DOHH2 (cell line): ENCODE results near the gene RPS14.

Experiments used
- H3F3A ChIP-seq: fragments of 200-600 bp; sonication (generic), shearing (Covaris generic); 2 replicates; pipeline ENCODE4 v1.6.0; 2016; ENCODE audit warnings: antibody characterized with exemption, mild to moderate bottlenecking; ENCODE audit not compliant: control insufficient read depth, insufficient read depth
- H3K27ac ChIP-seq: fragments of 200-600 bp; sonication (generic); 2 replicates; pipeline ENCODE4 v1.5.1; 2014; ENCODE audit warnings: low read depth, mild to moderate bottlenecking, low read length, moderate library complexity
- H3K27me3 ChIP-seq: fragments of 200-600 bp; sonication (generic); 2 replicates; pipeline ENCODE4 v1.6.1; 2014; ENCODE audit warnings: mild to moderate bottlenecking, low read length, mixed read lengths; ENCODE audit not compliant: control insufficient read depth
- H3K36me3 ChIP-seq: fragments of 200-600 bp; sonication (generic); 2 replicates; pipeline ENCODE4 v1.6.1; 2014; ENCODE audit warnings: mild to moderate bottlenecking, low read length, moderate library complexity, mixed read lengths; ENCODE audit not compliant: control insufficient read depth
- H3K4me1 ChIP-seq: fragments of 200-600 bp; sonication (generic); 2 replicates; pipeline ENCODE4 v1.6.1; 2014; ENCODE audit warnings: mild to moderate bottlenecking, low read length, mixed read lengths; ENCODE audit not compliant: control insufficient read depth
- H3K4me2 ChIP-seq: fragments of 200-600 bp; sonication (generic); 2 replicates; pipeline ENCODE4 v1.6.0; 2014; ENCODE audit warnings: mild to moderate bottlenecking, low read length, moderate library complexity
- H3K4me3 ChIP-seq: fragments of 200-600 bp; sonication (generic); 2 replicates; pipeline ENCODE4 v1.5.1; 2014; ENCODE audit warnings: mild to moderate bottlenecking, low read length, mixed read lengths
- H3K79me2 ChIP-seq: fragments of 200-600 bp; sonication (generic); 2 replicates; pipeline ENCODE4 v1.6.1; 2014; ENCODE audit warnings: mild to moderate bottlenecking, low read length, mixed read lengths; ENCODE audit not compliant: control insufficient read depth
- H3K9me2 ChIP-seq: fragments of 200-600 bp; sonication (generic); replicated peaks from 2 replicates; pipeline ENCODE4 v1.6.1; 2014; ENCODE audit warnings: mild to moderate bottlenecking, low read length, mixed read lengths; ENCODE audit not compliant: control insufficient read depth
- H3K9me3 ChIP-seq: fragments of 200-600 bp; sonication (generic); 2 replicates; pipeline ENCODE4 v1.6.1; 2014; ENCODE audit warnings: antibody characterized with exemption, low read length, mixed read lengths; ENCODE audit not compliant: control insufficient read depth, insufficient read depth
- H4K20me1 ChIP-seq: fragments of 200-600 bp; sonication (generic); 2 replicates; pipeline ENCODE4 v1.6.0; 2014; ENCODE audit warnings: low read depth, mild to moderate bottlenecking, antibody characterized with exemption, low read length, moderate library complexity; ENCODE audit not compliant: control insufficient read depth, insufficient read depth
- EZH2phosphoT487 ChIP-seq: fragments of 200-600 bp; sonication (generic); IDR thresholded peaks from 2 replicates; pipeline ENCODE4 v1.6.1; 2017; ENCODE audit warnings: borderline replicate concordance, mild to moderate bottlenecking, antibody characterized with exemption, low read length, moderate library complexity, mixed read lengths
- TF ChIP-seq, protein P1 (sequence below): fragments of 200-600 bp; sonication (generic); IDR thresholded peaks from one replicate; pipeline ENCODE4 v1.5.1; 2014; ENCODE audit warnings: antibody characterized with exemption, mild to moderate bottlenecking, low read depth, low read length; ENCODE audit not compliant: poor library complexity, severe bottlenecking

RPS14 gene

DNA sequence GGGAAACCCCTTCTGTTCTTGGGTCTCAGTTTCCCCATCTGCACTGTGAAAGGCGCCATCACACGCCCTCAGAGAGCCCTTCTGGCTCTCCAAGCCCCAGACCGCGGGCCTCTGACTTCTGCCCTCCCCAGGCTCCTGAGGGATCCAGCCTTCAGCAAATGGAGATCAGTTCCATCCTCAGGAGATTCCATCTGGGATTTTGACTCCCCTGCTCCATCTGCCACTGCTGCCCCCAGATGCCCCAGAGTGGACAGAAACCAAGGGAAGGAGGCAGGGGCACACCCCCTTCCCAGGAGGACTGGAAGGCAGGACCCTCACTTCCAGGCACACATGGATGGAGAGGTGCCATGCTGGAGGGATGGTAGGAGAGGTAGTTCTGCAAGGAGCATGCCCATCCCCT lies 18.7 kb upstream of the RPS14 start:
- Histone ChIP-seq H3K36me3 (no peaks in the 10 kb centered on the region), H3F3A (no peaks in the 10 kb centered on the region), H3K9me3 (no peaks in the 10 kb centered on the region), H3K4me3 (no peak overlapping the region), H4K20me1 (no peaks in the 10 kb centered on the region), H3K4me1 (peaks cover 18% of the 10 kb centered on the region), H3K4me2 (no peak overlapping the region), H3K79me2 (no peaks in the 10 kb centered on the region), H3K9me2 (no peaks in the 10 kb centered on the region), H3K27me3 (no peaks in the 10 kb centered on the region), H3K27ac (no peak overlapping the region)
- TF ChIP-seq, protein P1, sequence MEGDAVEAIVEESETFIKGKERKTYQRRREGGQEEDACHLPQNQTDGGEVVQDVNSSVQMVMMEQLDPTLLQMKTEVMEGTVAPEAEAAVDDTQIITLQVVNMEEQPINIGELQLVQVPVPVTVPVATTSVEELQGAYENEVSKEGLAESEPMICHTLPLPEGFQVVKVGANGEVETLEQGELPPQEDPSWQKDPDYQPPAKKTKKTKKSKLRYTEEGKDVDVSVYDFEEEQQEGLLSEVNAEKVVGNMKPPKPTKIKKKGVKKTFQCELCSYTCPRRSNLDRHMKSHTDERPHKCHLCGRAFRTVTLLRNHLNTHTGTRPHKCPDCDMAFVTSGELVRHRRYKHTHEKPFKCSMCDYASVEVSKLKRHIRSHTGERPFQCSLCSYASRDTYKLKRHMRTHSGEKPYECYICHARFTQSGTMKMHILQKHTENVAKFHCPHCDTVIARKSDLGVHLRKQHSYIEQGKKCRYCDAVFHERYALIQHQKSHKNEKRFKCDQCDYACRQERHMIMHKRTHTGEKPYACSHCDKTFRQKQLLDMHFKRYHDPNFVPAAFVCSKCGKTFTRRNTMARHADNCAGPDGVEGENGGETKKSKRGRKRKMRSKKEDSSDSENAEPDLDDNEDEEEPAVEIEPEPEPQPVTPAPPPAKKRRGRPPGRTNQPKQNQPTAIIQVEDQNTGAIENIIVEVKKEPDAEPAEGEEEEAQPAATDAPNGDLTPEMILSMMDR: no peak
- no peak for TF ChIP-seq EZH2phosphoT487

GRCh38 chr5:150465927-150466326 lies 16.4 kb upstream of the RPS14 start:
- Histone ChIP-seq H3K79me2 (no peaks in the 10 kb centered on the region), H3K4me1 (peaks cover 41% of the 10 kb centered on the region), H4K20me1 (no peaks in the 10 kb centered on the region), H3K27ac (no peak overlapping the region), H3K36me3 (no peaks in the 10 kb centered on the region), H3K27me3 (no peaks in the 10 kb centered on the region), H3K9me2 (no peaks in the 10 kb centered on the region), H3F3A (no peaks in the 10 kb centered on the region), H3K4me3 (no peak overlapping the region), H3K9me3 (no peaks in the 10 kb centered on the region), H3K4me2 (no peak overlapping the region)
- TF ChIP-seq EZH2phosphoT487: no peak
- TF ChIP-seq, protein P1: no peak

DNA sequence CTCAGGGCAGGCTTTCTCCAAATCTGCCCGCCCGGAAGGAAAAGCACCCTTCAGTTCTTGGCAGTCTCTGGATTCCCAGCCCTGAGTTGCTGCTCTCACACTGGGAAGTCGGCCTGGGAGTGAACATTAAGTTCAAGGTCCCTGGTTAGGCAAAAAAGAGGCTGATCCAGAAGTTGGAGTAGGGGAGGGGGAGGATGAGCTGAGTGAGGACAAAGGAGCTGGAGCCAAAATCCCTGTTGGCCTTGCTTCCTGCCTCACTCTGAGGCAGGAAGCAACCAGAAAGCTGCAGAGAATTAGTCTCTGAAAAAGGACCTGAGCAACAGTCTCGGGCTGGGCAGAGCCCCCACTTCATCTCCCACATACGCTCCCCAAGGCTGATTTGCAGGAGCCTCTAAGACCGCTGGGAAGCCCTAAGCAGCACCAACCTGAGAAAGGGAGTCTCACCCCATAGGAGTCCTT lies 15.0 kb upstream of the RPS14 start:
- peaks cover 53% of the 10 kb centered on the region for H3K4me1 ChIP-seq
- peak overlapping the region; percentile 12; the same call in 1 of the 2 replicates for H3K4me2 ChIP-seq
- H3K36me3 ChIP-seq: no peaks in the 10 kb centered on the region
- H3K9me3 ChIP-seq: no peaks in the 10 kb centered on the region
- H3K4me3 ChIP-seq: no peak overlapping the region
- no peak overlapping the region for H3K27ac ChIP-seq
- no peaks in the 10 kb centered on the region for H3K79me2 ChIP-seq
- H3K9me2 ChIP-seq: no peaks in the 10 kb centered on the region
- H4K20me1 ChIP-seq: no peaks in the 10 kb centered on the region
- H3K27me3 ChIP-seq: no peaks in the 10 kb centered on the region
- peaks cover 5% of the 10 kb centered on the region for H3F3A ChIP-seq
- TF ChIP-seq EZH2phosphoT487: no peak
- TF ChIP-seq, protein P1: no peak

DNA sequence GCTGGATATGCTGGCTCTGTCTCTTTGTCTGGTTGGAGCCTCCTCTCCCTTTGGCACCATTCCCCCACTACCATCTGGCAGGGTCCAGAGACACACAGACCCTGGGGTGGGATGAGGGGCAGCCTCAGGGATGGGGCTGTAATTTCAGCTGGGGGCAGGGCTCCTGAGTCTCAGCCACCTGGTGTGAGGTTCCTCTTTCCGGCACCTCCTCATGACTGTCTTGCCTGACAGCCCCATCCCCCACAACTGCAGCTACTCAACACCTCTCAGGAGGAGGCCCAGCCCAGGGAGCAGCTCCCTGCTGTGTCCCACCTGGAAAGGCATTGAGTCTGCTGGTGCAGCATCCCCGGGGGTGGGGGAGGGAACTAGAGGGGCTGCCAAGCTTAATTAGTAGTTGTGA lies 11.7 kb upstream of the RPS14 start:
- Histone ChIP-seq H3K79me2 (no peaks in the 10 kb centered on the region), H3K9me3 (no peaks in the 10 kb centered on the region), H3K27me3 (no peaks in the 10 kb centered on the region), H3K4me1 (peaks cover 81% of the 10 kb centered on the region), H3K27ac (peak overlapping the region; percentile 76), H3K9me2 (no peaks in the 10 kb centered on the region), H3K4me2 (peak overlapping the region; percentile 84), H3K36me3 (no peaks in the 10 kb centered on the region), H3K4me3 (peak overlapping the region; percentile 55), H4K20me1 (no peaks in the 10 kb centered on the region), H3F3A (peaks cover 10% of the 10 kb centered on the region)
- no peak for TF ChIP-seq EZH2phosphoT487
